GM04503 (cell line): ENCODE measurements around the gene PDS5A.
"Not testable (repeated sequence)": the region's sequence is repeated elsewhere in the genome, so short reads cannot be mapped to it uniquely, and the experiment has no call there.

Experiments used
- DNase-seq: peaks from one replicate; pipeline ENCODE4 v3.0.0-alpha.2; 2012; ENCODE audit warnings: low read depth

PDS5A gene, protein sequence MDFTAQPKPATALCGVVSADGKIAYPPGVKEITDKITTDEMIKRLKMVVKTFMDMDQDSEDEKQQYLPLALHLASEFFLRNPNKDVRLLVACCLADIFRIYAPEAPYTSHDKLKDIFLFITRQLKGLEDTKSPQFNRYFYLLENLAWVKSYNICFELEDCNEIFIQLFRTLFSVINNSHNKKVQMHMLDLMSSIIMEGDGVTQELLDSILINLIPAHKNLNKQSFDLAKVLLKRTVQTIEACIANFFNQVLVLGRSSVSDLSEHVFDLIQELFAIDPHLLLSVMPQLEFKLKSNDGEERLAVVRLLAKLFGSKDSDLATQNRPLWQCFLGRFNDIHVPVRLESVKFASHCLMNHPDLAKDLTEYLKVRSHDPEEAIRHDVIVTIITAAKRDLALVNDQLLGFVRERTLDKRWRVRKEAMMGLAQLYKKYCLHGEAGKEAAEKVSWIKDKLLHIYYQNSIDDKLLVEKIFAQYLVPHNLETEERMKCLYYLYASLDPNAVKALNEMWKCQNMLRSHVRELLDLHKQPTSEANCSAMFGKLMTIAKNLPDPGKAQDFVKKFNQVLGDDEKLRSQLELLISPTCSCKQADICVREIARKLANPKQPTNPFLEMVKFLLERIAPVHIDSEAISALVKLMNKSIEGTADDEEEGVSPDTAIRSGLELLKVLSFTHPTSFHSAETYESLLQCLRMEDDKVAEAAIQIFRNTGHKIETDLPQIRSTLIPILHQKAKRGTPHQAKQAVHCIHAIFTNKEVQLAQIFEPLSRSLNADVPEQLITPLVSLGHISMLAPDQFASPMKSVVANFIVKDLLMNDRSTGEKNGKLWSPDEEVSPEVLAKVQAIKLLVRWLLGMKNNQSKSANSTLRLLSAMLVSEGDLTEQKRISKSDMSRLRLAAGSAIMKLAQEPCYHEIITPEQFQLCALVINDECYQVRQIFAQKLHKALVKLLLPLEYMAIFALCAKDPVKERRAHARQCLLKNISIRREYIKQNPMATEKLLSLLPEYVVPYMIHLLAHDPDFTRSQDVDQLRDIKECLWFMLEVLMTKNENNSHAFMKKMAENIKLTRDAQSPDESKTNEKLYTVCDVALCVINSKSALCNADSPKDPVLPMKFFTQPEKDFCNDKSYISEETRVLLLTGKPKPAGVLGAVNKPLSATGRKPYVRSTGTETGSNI (N-terminal part only)

GRCh38 chr4:39977489-39978377, at the start of gene PDS5A:
Gene PDS5A (minus strand): TSS chr4:39977911. CDS start chr4:39976577, 1,334 bp downstream.
- no peak for DNase-seq

GRCh38 chr4:40024049-40024448, 46.3 kb upstream of the PDS5A start:
- DNase-seq: not testable (repeated sequence)

DNA sequence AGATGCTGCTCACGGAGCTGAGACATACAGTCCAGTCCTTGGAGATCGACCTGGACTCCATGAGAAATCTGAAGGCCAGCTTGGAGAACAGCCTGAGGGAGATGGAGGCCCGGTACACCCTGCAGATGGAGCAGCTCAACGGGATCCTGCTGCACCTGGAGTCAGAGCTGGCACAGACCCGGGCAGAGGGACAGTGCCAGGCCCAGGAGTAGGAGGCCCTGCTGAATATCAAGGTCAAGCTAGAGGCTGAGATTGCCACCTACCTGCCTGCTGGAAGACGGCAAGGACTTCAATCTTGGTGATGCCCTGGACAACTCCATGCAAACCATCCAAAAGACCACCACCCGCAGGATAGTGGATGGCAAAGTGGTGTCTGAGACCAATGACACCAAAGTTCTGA, 43.4 kb upstream of the PDS5A start:
- DNase-seq: not testable (repeated sequence)

GRCh38 chr4:40020221-40020620, 42.5 kb upstream of the PDS5A start:
- DNase-seq: no peak

GRCh38 chr4:40016007-40016406, 38.3 kb upstream of the PDS5A start:
- no peak for DNase-seq

GRCh38 chr4:40003986-40004385, 26.3 kb upstream of the PDS5A start:
- DNase-seq: no peak

GRCh38 chr4:40000711-40001110, 23.0 kb upstream of the PDS5A start:
- DNase-seq: no peak

GRCh38 chr4:39998659-39999345, 21.1 kb upstream of the PDS5A start:
- DNase-seq: no peak

GRCh38 chr4:39996811-39997210, 19.1 kb upstream of the PDS5A start:
- DNase-seq: no peak

DNA sequence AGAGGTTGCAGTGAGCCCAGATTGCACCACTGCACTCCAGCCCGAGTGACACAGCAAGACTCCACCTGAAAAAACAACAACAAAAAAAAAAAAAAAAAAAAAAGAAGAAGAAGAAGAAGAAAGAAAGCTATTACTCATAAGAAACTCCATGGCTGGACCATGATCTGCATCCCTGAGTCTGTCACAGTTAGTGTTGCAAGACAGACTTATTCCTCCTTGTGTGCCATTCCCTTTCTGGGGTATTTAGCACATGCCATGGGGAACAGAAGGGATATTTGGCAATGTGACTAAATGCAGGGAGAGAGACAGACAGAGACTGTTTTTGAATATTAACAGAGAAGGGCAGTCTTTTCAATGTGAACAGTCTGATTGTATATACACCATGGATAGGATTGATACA, 16.7 kb upstream of the PDS5A start:
- no peak for DNase-seq

- DNase-seq: not testable (repeated sequence)
Observed at GRCh38 chr4:39989381-39989780, 11.7 kb upstream of the PDS5A start.

DNA sequence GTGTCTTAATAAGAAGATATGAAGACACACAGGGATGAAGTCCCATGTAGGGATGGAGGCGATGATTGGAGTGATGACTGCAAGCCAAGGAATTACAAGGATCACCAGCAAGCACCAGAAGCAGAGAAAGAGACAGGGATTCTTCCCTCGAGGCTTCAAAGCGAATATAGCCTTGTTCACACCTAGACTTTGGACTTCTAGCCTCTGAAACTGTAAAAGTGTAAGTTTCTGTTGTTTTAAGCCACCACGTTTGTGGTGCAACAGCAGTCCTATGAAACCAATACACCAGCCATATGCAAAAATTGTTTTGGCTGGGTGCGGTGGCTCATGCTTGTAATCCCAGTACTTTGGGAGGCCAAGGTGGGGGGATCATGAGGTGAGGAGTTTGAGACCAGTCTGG, 9.8 kb upstream of the PDS5A start:
- no peak for DNase-seq

GRCh38 chr4:39978904-39979303, 1.2 kb upstream of the PDS5A start:
- DNase-seq: no peak

DNA sequence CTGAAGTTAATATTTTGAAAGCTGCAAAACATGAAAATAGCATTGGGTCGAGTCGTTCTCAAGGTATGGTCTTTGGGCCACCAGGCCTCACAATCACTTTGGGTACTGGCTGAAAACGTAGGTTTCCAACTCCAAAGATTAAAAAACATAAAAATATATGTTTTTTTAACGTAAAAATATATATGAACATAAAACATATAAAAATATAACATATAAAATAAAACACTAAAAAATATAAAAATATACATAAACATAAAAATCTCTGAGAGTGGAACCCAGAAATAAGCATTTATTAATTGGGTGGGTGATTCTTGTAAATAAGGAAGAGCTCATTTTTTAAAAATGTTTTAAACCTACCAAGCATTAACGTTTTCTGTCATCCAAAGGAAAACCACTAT, 666 bp upstream of the PDS5A start:
- no peak for DNase-seq

DNA sequence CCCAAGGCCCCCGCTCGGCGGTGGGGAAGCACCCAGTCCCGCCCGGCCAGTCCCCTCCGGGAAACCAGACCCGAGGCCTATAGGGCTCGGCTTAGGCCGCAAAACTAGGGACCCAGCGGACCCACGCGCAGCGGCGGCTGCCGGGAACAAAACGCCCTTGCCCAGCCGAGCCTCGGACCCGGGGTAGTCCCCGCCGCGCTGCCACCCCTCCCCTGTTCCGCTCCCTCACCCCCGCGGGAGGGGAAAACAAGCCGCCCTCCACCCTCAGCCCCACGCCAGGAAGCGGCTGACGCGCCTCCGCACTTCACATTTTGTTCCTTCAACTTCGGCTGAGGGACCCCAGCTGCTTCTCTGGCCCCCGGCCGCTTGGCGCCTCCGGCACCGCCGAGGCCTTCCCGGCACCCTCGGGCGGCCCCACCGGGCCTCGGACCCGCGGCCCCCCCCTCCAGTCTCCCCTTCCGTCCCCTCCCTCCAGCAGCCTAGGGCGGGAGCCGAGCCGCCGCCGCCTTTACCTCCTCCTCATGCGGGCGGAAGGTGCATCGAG, 694 bp downstream of the PDS5A start:
- DNase-seq: no peak

DNA sequence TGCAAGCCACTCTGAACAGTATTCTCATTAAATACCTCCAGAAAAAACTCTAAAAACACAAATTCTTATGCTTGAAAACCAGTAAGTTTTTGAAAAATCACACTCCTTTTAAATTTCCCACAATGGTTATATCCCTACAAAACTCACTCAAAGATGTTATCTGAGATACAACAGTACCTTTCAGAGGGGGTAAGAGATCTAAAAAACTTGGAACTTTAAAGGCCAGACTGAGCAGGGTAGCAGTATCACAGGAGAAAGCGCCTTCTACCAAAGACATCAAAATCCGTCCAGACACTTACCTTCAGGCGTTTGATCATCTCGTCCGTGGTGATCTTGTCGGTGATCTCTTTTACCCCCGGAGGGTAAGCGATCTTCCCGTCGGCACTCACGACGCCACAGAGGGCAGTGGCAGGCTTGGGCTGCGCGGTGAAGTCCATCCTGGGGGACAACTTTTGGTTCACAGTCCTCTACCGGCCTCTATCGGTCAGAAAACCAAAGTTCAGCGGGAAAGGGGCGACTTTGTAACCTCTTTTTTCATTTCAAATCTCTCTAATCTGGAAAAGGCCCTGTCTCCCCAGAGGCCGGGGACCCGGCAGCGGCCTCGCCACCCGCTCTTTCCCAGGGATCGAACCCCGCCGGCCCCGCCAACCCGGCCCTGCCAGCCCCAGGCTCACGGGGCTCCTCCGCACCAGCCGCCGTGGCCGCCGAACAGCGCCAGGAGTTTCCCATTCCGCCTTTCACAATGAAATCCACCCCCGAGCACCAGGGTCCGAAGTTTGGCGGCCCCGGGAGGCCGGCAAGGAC, 1.4 kb downstream of the PDS5A start:
- no peak for DNase-seq

- DNase-seq: no peak
Observed at GRCh38 chr4:39975488-39976089, 2.1 kb downstream of the PDS5A start.

GRCh38 chr4:39973052-39973451, 4.7 kb downstream of the PDS5A start:
- DNase-seq: not testable (repeated sequence)
